ENCODE measurements around the gene LMNTD1. TPM values are rescaled to one million over a fixed set of nuclear protein-coding genes. Genes with fewer than 3 reads are reported as not detected.

Gene LMNTD1
- total and polyA plus RNA-seq, 11 donors, result 0.69 TPM; not detected in 10

GRCh38 chr12:25501549-25501948, 51.5 kb downstream of the LMNTD1 start:
- Histone ChIP-seq H3K4me3 (no peak overlapping the region), H3K9me3 (peaks cover 0 to 18% (median 0%) of the 10 kb centered on the region in 12 donors), H3K4me1 (no peaks in the 10 kb centered on the region), H3K27me3 (no peaks in the 10 kb centered on the region), H3K36me3 (no peaks in the 10 kb centered on the region), H3K27ac (no peak overlapping the region)
- no peak for TF ChIP-seq POLR2A (IDR thresholded peaks at IDR 0.05)
- no peak for TF ChIP-seq CTCF (IDR thresholded peaks at IDR 0.05)
- intact Hi-C loops (cut with DNase I), result no loop called here
- DNase-seq (no peak), ATAC-seq (no peak)
- WGBS, 4 donors, result 20 to 39% (median 31%) methylated on average over 1 of the region's 1 CpG

- TF ChIP-seq CTCF (IDR thresholded peaks at IDR 0.05) (no peak), POLR2A (IDR thresholded peaks at IDR 0.05) (no peak)
- no peaks in the 10 kb centered on the region for H3K36me3 ChIP-seq
- no peaks in the 10 kb centered on the region for H3K27me3 ChIP-seq
- WGBS, 4 donors, result 75 to 82% (median 80%) methylated on average over 6 of the region's 6 CpGs
- ATAC-seq (no peak), DNase-seq (no peak)
- no peak overlapping the region for H3K4me3 ChIP-seq
- no peak overlapping the region for H3K27ac ChIP-seq
- intact Hi-C loops (cut with DNase I), result no loop called here
- peaks cover 0 to 4% (median 0%) of the 10 kb centered on the region in 12 donors for H3K4me1 ChIP-seq
- peaks cover 0 to 18% (median 0%) of the 10 kb centered on the region in 12 donors for H3K9me3 ChIP-seq
These were observed 52.4 kb downstream of the LMNTD1 start for GRCh38 chr12:25500651-25501050.

- WGBS, 4 donors, result 60 to 74% (median 67%) methylated on average over 7 of the region's 7 CpGs
- Histone ChIP-seq H3K4me3 (no peak overlapping the region), H3K4me1 (peaks cover 0 to 4% (median 0%) of the 10 kb centered on the region in 12 donors), H3K36me3 (no peaks in the 10 kb centered on the region), H3K27ac (no peak overlapping the region), H3K9me3 (peaks cover 0 to 18% (median 0%) of the 10 kb centered on the region in 12 donors), H3K27me3 (no peaks in the 10 kb centered on the region)
- ATAC-seq, result no peak
- intact Hi-C loops (cut with DNase I), result no loop called here
- no peak for TF ChIP-seq POLR2A (IDR thresholded peaks at IDR 0.05)
- no peak for TF ChIP-seq CTCF (IDR thresholded peaks at IDR 0.05)
- peak in 1 of 5 donors; percentile 5 for DNase-seq
These were observed 56.1 kb downstream of the LMNTD1 start for GRCh38 chr12:25497021-25497420.

- H3K27me3 ChIP-seq, result no peaks in the 10 kb centered on the region
- no peak overlapping the region for H3K27ac ChIP-seq
- no peak for TF ChIP-seq CTCF (IDR thresholded peaks at IDR 0.05)
- TF ChIP-seq POLR2A (IDR thresholded peaks at IDR 0.05), result no peak
- H3K36me3 ChIP-seq, result no peaks in the 10 kb centered on the region
- ATAC-seq, result no peak
- H3K9me3 ChIP-seq, result peaks cover 0 to 18% (median 0%) of the 10 kb centered on the region in 12 donors
- intact Hi-C loops (cut with DNase I), result no loop called here
- no peak for DNase-seq
- peaks cover 0 to 4% (median 0%) of the 10 kb centered on the region in 12 donors for H3K4me1 ChIP-seq
- WGBS, 4 donors, result 56 to 63% (median 57%) methylated on average over 5 of the region's 5 CpGs
- no peak overlapping the region for H3K4me3 ChIP-seq
These were observed 56.9 kb downstream of the LMNTD1 start for GRCh38 chr12:25496098-25496587.
